Skeletal muscle satellite cell (primary cell): ENCODE data around the gene PSG6.
"Not testable (repeated sequence)": the region's sequence is repeated elsewhere in the genome, so short reads cannot be mapped to it uniquely, and the experiment has no call there.

Source experiments
- H3K27me3 ChIP-seq: 2 replicates; pipeline ENCODE4 v1.7.0; 2013; ENCODE audit warnings: low read length; ENCODE audit not compliant: control insufficient read depth, insufficient read depth
- H3K36me3 ChIP-seq: 2 replicates; pipeline ENCODE4 v1.7.0; 2013; ENCODE audit warnings: mild to moderate bottlenecking, control low read depth, low read length; ENCODE audit not compliant: insufficient read depth
- H3K4me1 ChIP-seq: 2 replicates; pipeline ENCODE4 v1.7.0; 2013; ENCODE audit warnings: low read length; ENCODE audit not compliant: control insufficient read depth, insufficient read depth
- H3K4me2 ChIP-seq: 2 replicates; pipeline ENCODE4 v1.7.0; 2013; ENCODE audit warnings: mild to moderate bottlenecking, low read length
- H3K4me3 ChIP-seq: 2 replicates; pipeline ENCODE4 v1.7.0; 2013; ENCODE audit warnings: low read length
- H3K9ac ChIP-seq: 2 replicates; pipeline ENCODE4 v1.7.0; 2013; ENCODE audit warnings: mild to moderate bottlenecking, low read depth, low read length, moderate library complexity
- H3K9me3 ChIP-seq: replicated peaks from 2 replicates; pipeline ENCODE4 v1.7.0; 2013; ENCODE audit warnings: mild to moderate bottlenecking, control low read depth, low read length

The PSG6 gene

DNA sequence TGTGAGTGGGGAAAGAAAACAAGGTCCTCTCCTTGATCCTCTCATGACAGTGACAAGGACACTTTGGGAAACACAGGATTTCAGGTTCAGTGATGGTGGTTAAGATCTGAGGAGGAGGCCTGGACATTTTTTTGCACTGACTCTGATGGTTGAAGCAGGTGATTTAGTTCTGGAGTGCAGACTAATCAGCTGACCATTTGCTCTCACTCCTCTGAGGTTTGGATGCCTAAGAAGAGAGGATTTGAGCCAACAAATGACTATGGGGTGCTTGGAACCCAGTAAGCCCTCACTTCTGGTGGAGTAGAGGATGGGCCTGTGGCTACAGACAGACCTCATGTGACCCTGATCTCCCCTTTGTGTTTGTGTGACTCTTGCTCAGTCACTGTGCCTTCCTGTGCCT, 41.1 kb downstream of the PSG6 start:
- not testable (repeated sequence) for H3K9me3 ChIP-seq, H3K4me2 ChIP-seq
- peak overlapping the region; percentile 63 for H3K9ac ChIP-seq

GRCh38 chr19:42875881-42876280, 41.8 kb downstream of the PSG6 start:
- Histone ChIP-seq H3K9ac (peak overlapping the region; percentile 63), H3K4me1 (peaks cover 30% of the 10 kb centered on the region)
- not testable (repeated sequence) for H3K36me3 ChIP-seq, H3K9me3 ChIP-seq, H3K4me2 ChIP-seq, H3K27me3 ChIP-seq, H3K4me3 ChIP-seq

More for the DNA sequence above, 41.1 kb downstream of the PSG6 start:
- H3K36me3 ChIP-seq, H3K4me3 ChIP-seq, H3K27me3 ChIP-seq: not testable (repeated sequence)
- H3K4me1 ChIP-seq = peaks cover 30% of the 10 kb centered on the region

- H3K9me3 ChIP-seq, H3K27me3 ChIP-seq, H3K36me3 ChIP-seq: not testable (repeated sequence)
- H3K9ac ChIP-seq = peak overlapping the region; percentile 66
- peak overlapping the region; percentile 62 for H3K4me2 ChIP-seq
- H3K4me3 ChIP-seq = peak overlapping the region; percentile 35
- peaks cover 30% of the 10 kb centered on the region for H3K4me1 ChIP-seq
These were observed 42.5 kb downstream of the PSG6 start for GRCh38 chr19:42874901-42875813.

DNA sequence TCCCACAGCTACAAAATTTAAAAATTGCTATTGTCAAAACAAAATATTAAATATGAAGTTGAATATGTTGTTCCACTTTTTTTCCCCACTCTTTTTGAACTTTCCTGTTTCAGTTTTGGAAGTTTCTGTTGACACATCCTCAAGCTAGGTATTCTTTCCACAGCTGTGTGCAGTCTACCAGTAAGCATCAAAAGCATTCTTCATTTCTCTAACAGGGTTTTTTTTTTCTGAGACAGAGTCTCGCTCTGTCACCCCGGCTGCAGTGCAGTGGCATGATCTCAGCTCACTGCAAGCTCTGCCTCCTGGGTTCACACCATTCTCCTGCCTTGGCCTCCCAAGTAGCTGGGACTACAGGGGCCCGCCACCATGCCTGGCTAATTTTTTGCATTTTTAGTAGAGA, 43.6 kb downstream of the PSG6 start:
- H3K4me2 ChIP-seq, H3K9ac ChIP-seq, H3K9me3 ChIP-seq, H3K27me3 ChIP-seq, H3K36me3 ChIP-seq, H3K4me3 ChIP-seq: not testable (repeated sequence)
- H3K4me1 ChIP-seq = peaks cover 30% of the 10 kb centered on the region

DNA sequence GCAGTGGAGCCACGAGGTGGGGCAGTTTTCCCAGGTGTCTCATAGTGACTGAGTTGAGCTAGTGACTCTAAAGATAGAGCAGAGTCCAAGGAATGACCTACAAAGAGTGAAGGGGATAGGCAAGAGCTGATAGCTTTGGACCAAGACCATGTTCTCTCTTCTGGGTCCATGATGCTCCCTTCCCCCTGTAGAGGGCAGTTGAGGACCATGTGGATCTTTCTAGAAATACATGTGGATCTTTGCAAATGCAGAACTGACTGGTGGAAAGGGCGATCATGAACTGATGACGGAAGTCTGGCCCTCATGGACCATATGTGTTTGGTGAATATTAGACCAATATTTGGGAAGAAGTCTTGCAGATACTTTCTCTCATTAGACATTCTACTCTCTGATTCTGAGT, 45.1 kb downstream of the PSG6 start:
- no peak overlapping the region for H3K9ac ChIP-seq
- H3K9me3 ChIP-seq = no peaks in the 10 kb centered on the region
- H3K4me1 ChIP-seq = peaks cover 30% of the 10 kb centered on the region
- no peaks in the 10 kb centered on the region for H3K36me3 ChIP-seq
- no peak overlapping the region for H3K4me3 ChIP-seq
- H3K4me2 ChIP-seq = no peak overlapping the region
- no peaks in the 10 kb centered on the region for H3K27me3 ChIP-seq

DNA sequence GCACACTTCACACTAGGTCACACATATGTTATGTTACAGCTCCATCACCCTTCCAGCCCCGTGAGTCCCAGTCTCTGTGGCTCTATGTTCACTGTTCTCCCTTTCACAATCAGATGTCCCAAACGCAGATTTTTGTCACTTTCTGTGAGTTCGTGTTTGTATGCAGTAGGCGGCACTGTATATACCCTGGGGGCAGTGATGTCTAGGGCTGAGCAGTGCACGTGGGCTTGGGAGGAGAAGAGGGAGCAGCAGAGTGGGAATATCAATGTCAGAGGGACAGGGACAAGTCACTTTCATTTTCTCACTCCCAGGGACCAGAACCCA, 60.2 kb downstream of the PSG6 start:
- Histone ChIP-seq H3K27me3 (no peaks in the 10 kb centered on the region), H3K36me3 (no peaks in the 10 kb centered on the region), H3K9ac (no peak overlapping the region), H3K9me3 (no peaks in the 10 kb centered on the region), H3K4me1 (peaks cover 12% of the 10 kb centered on the region), H3K4me3 (no peak overlapping the region), H3K4me2 (no peak overlapping the region)

DNA sequence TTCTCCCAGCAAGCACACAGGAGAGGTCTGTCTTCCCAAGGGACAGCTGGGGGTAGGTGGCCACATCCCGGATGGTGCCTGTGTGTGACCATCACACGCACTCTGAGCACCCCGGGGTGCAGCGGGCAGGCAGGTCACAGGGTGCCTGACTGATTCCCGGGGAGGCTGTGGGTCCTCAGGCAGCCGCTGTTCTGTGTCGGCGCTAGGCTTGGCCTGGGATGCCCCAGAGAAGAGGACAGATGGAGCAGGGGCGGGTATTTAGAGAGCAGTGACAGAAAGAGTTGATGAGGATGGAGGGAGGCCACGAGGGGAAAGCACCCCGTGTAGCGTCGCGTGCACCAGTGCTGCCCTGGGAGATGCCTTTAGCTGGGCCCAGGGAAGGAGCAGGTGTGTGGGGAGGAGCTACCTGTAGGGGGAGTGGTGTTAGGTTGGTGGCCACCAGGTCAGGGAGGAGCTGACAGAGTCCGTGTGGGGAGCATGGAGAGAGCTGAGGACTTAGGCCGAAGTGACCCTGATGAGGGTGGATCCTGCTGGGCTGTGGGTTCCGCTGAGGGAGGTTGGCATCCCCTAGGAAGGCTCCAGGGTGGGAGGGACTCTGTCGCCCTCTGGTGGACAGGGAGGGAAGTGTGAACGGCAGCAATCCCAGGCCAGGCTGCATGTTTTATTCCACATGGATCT, 60.7 kb downstream of the PSG6 start:
- not testable (repeated sequence) for H3K27me3 ChIP-seq, H3K4me2 ChIP-seq, H3K36me3 ChIP-seq, H3K4me3 ChIP-seq, H3K9ac ChIP-seq, H3K9me3 ChIP-seq
- peaks cover 17% of the 10 kb centered on the region for H3K4me1 ChIP-seq

GRCh38 chr19:42854745-42855144, 62.9 kb downstream of the PSG6 start:
- H3K36me3 ChIP-seq, H3K9me3 ChIP-seq, H3K4me2 ChIP-seq, H3K4me3 ChIP-seq, H3K9ac ChIP-seq, H3K27me3 ChIP-seq: not testable (repeated sequence)
- peaks cover 38% of the 10 kb centered on the region for H3K4me1 ChIP-seq

GRCh38 chr19:42853231-42853630, 64.5 kb downstream of the PSG6 start:
- Histone ChIP-seq H3K4me1 (peaks cover 40% of the 10 kb centered on the region), H3K9ac (peak overlapping the region; percentile 51)
- not testable (repeated sequence) for H3K36me3 ChIP-seq, H3K4me2 ChIP-seq, H3K27me3 ChIP-seq, H3K9me3 ChIP-seq, H3K4me3 ChIP-seq

DNA sequence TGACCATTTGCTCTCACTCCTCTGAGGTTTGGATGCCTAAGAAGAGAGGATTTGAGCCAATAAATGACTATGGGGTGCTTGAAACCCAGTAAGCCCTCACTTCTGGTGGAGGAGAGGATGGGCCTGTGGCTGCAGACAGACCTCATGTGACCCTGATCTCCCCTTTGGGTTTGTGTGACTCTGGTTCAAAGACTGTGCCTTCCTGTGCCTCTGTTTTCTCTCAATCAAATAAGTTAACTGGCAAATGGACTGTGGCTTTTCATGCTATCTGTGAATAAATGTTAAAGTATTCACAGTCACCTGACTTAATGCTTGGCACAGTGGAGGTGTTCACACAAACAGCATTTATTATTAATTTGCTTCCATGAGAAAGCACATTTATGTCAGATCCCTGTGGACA, 64.9 kb downstream of the PSG6 start:
- H3K36me3 ChIP-seq, H3K4me2 ChIP-seq, H3K4me3 ChIP-seq, H3K27me3 ChIP-seq, H3K9me3 ChIP-seq: not testable (repeated sequence)
- Histone ChIP-seq H3K4me1 (peaks cover 40% of the 10 kb centered on the region), H3K9ac (peak overlapping the region; percentile 51)
